Spleen (tissue), 11 donors: ENCODE data around the gene KRTAP12-1. TPM values are rescaled to one million over a fixed set of nuclear protein-coding genes. Genes with fewer than 3 reads are reported as not detected.

Experiments
- DNase-seq: peaks from one replicate; pipeline ENCODE4 v3.0.0-alpha.2; 2020
- H3K27ac ChIP-seq, 8 donors: fragments of 200-600 bp; sonication (generic) in 7 of 8; 1 replicate in 4 of 8; 2 replicates in 4 of 8; pipeline versions ENCODE4 v1.5.0 to v1.8.0; 2016 to 2021; ENCODE audit warnings: inconsistent platforms in 4 of 8, mild to moderate bottlenecking in 4 of 8, moderate library complexity in 1 of 8
- H3K27me3 ChIP-seq, 7 donors: fragments of 200-600 bp; sonication (generic) in 6 of 7; replicated peaks in 1 of 7; 1 replicate in 4 of 7; 2 replicates in 3 of 7; pipeline versions ENCODE4 v1.5.0 to v1.8.0; 2016 to 2021; ENCODE audit warnings: inconsistent platforms in 3 of 7, mild to moderate bottlenecking in 1 of 7
- H3K36me3 ChIP-seq, 6 donors: fragments of 200-600 bp; sonication (generic) in 5 of 6; 1 replicate in 4 of 6; 2 replicates in 2 of 6; pipeline versions ENCODE4 v1.5.0 to v1.8.0; 2016 to 2021; ENCODE audit warnings: inconsistent platforms in 2 of 6
- H3K4me1 ChIP-seq, 6 donors: fragments of 200-600 bp; sonication (generic) in 5 of 6; 1 replicate in 3 of 6; 2 replicates in 3 of 6; pipeline versions ENCODE4 v1.5.0 to v1.8.0; 2016 to 2021; ENCODE audit warnings: inconsistent platforms in 3 of 6
- H3K4me3 ChIP-seq, 8 donors: fragments of 200-600 bp; sonication (generic) in 7 of 8; 1 replicate in 4 of 8; 2 replicates in 4 of 8; pipeline versions ENCODE4 v1.5.0 to v1.8.0; 2016 to 2021; ENCODE audit warnings: inconsistent platforms in 4 of 8, mild to moderate bottlenecking in 4 of 8, moderate library complexity in 2 of 8
- H3K9me3 ChIP-seq, 8 donors: fragments of 200-600 bp; sonication (generic) in 7 of 8; 1 replicate in 4 of 8; 2 replicates in 4 of 8; pipeline versions ENCODE4 v1.5.0 to v1.8.0; 2016 to 2021; ENCODE audit warnings: inconsistent platforms in 4 of 8
- POLR2A ChIP-seq, 3 donors: fragments of 450-650 bp; IDR thresholded peaks; one replicate each; pipeline ENCODE4 v1.5.1; 2017; ENCODE audit warnings: antibody characterized with exemption in 3 of 3, mild to moderate bottlenecking in 1 of 3
- POLR2AphosphoS5 ChIP-seq, 3 donors: sonication (generic); formaldehyde crosslinking; IDR thresholded peaks; one replicate each; pipeline ENCODE4 v1.5.1; 2017; ENCODE audit warnings: antibody characterized with exemption in 3 of 3
- WGBS, 5 donors: extraction: QIAGEN DNeasy Blood & Tissue Kit in 3 of 5; methylation state at CpG; one replicate each; pipeline versions ENCODE4 v1.1.5 to v1.1.7; 2013 to 2018; 5-methylcytosine and 5-hydroxymethylcytosine counted together
- intact Hi-C: fragments of 100-400 bp; cut with DNase I; formaldehyde crosslinking; loops from one replicate; pipeline ENCODE4 v1.15.0; 2023; ENCODE audit warnings: low total_unique reads
- polyA plus RNA-seq, 3 donors: library from polyadenylated mRNA; stranded (reverse); fragments of 200-250 nt; gene quantifications; one replicate each; pipeline ENCODE4 v1.2.1, GENCODE V29; 2013
- total RNA-seq, 7 donors: library from RNA; depleted of rRNA in 3 of 7; stranded (reverse); fragments of >200 nt in 3 of 7; fragmentation: NEBNext Ultra II Directional in 4 of 7; extraction: Animal tissue kit (Norgen Biotek cat#: 25700) in 4 of 7; gene quantifications; one replicate each; pipeline versions ENCODE4 v1.1.0 to v1.2.1, GENCODE V29; 2016 to 2021
- TF ChIP-seq, protein P1 (sequence below), 11 experiments: fragments of 200-600 bp in 7 of 11; fragments of 450-650 bp in 4 of 11; sonication (generic) in 4 of 11; IDR thresholded peaks in 8 of 11; conservative IDR thresholded peaks in 3 of 11; 1 replicate in 7 of 11; 2 replicates in 4 of 11; pipeline versions ENCODE4 v1.4.0 to v1.8.0; 2016 to 2021; ENCODE audit warnings: antibody characterized with exemption in 11 of 11, inconsistent platforms in 4 of 11, mild to moderate bottlenecking in 1 of 11
- donor health status: healthy with polysubstance abuse.
- donor health status: DM: no; HTN: no; CAD: no; lungs with moderate emphysema.
- donor health status: DM: no; HTN: no; CAD: no.
- donor health status: Bipolar disorder and iron deficiency.
- donor health status: healthy.
- donor health status: DM: no; HTN: no; CAD: no.
- donor health status: DM: yes; HTN: yes; CAD: no.

KRTAP12-1 gene
- total and polyA plus RNA-seq, 10 donors, result not detected

DNA sequence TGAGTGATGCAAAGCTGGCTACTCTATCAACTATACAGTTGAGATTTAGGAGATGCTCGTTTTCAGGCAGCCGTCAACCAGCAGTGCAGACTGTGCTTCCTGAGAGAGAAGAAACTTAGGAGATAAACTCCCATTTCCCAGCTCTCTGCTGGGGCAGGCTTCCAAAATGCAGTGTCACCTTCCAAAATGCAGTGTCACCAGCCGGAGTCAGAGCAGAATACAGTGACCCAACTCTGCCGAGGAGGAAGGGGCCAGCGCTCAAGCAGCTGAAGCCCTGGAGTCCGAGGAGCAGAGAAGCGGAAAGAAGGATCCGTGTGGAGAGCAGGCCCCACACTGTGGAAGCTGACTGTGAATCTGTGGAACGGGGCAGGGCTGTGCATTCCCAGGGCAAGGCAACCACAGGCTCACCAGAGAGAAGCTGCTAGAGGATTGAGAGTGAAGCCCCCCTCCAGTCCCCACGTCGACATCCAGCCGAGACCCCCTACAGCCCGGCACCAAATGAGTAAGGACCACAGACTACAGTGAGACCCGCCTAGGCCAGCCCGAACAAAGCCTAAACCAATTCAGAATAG is 703 bp upstream of the KRTAP12-1 start:
- Histone ChIP-seq H3K9me3 (no peaks in the 10 kb centered on the region), H3K27me3 (peaks cover 0 to 16% (median 0%) of the 10 kb centered on the region in 7 donors), H3K27ac (no peak overlapping the region), H3K4me1 (no peaks in the 10 kb centered on the region), H3K4me3 (no peak overlapping the region), H3K36me3 (no peaks in the 10 kb centered on the region)
- WGBS, 5 donors, result 78 to 86% (median 79%) methylated on average over 15 of the region's 15 CpGs
- no peak for TF ChIP-seq POLR2AphosphoS5 (IDR thresholded peaks at IDR 0.05)
- TF ChIP-seq, protein P1, sequence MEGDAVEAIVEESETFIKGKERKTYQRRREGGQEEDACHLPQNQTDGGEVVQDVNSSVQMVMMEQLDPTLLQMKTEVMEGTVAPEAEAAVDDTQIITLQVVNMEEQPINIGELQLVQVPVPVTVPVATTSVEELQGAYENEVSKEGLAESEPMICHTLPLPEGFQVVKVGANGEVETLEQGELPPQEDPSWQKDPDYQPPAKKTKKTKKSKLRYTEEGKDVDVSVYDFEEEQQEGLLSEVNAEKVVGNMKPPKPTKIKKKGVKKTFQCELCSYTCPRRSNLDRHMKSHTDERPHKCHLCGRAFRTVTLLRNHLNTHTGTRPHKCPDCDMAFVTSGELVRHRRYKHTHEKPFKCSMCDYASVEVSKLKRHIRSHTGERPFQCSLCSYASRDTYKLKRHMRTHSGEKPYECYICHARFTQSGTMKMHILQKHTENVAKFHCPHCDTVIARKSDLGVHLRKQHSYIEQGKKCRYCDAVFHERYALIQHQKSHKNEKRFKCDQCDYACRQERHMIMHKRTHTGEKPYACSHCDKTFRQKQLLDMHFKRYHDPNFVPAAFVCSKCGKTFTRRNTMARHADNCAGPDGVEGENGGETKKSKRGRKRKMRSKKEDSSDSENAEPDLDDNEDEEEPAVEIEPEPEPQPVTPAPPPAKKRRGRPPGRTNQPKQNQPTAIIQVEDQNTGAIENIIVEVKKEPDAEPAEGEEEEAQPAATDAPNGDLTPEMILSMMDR (IDR thresholded peaks at IDR 0.05 in 8 of 11, conservative IDR thresholded peaks at IDR 0.05 in 3 of 11), result no peak
- no peak for TF ChIP-seq POLR2A (IDR thresholded peaks at IDR 0.05)
- no peak for DNase-seq
- intact Hi-C loops, result no loop called here

DNA sequence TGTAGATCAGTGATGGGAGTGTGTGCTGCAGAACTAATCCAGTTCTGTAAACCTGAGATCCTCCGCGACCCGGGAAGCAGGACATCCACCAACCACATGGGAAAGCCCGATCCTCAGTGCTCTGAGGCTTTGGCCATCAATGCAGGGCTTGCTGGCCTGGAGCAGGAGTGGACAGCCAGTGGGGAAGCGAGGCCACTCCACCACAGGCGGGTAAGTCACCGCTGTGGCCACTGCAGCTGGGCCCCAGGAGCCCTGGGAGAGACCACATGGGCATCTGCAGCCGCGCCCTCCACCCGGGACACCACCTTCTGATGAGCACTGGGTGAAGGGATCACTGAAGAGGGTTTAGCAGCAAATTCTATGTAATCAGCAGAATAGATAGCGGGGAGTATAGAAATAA is 811 bp downstream of the KRTAP12-1 start:
- 66 to 84% (median 74%) methylated on average over 11 of the region's 11 CpGs for WGBS, 5 donors
- Histone ChIP-seq H3K27ac (no peak overlapping the region), H3K27me3 (peaks cover 0 to 6% (median 0%) of the 10 kb centered on the region in 7 donors), H3K4me3 (no peak overlapping the region), H3K9me3 (no peaks in the 10 kb centered on the region), H3K36me3 (no peaks in the 10 kb centered on the region), H3K4me1 (no peaks in the 10 kb centered on the region)
- TF ChIP-seq POLR2A (IDR thresholded peaks at IDR 0.05), result no peak
- TF ChIP-seq POLR2AphosphoS5 (IDR thresholded peaks at IDR 0.05), result no peak
- TF ChIP-seq, protein P1 (IDR thresholded peaks at IDR 0.05 in 8 of 11, conservative IDR thresholded peaks at IDR 0.05 in 3 of 11), result no peak
- intact Hi-C loops, result no loop called here
- DNase-seq, result no peak

DNA sequence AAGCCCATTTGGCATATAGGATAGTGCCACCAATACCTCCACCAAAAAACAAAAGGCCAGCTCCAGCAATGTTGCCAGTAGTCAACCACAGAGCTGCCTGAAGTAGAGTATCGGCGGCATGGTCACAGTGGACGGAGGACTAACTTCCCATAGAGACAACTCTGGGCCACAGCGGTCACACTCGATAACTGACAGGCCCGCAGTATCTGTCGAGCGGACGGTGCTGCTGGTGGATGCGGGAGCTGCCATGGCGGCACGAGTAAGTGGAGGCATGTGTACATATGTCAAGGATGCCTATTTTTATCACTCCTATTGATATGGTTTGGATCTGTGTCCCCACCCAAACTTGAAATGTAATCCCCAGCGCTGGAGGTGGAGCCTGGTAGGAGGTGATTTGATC is 4.1 kb downstream of the KRTAP12-1 start:
- H3K4me1 ChIP-seq, result no peaks in the 10 kb centered on the region
- no peaks in the 10 kb centered on the region for H3K36me3 ChIP-seq
- DNase-seq, result no peak
- peaks cover 0 to 15% (median 12%) of the 10 kb centered on the region in 8 donors for H3K9me3 ChIP-seq
- intact Hi-C loops, result no loop called here
- no peak overlapping the region for H3K4me3 ChIP-seq
- H3K27ac ChIP-seq, result no peak overlapping the region
- no peak for TF ChIP-seq POLR2A (IDR thresholded peaks at IDR 0.05)
- TF ChIP-seq POLR2AphosphoS5 (IDR thresholded peaks at IDR 0.05), result no peak
- TF ChIP-seq, protein P1 (IDR thresholded peaks at IDR 0.05 in 8 of 11, conservative IDR thresholded peaks at IDR 0.05 in 3 of 11), result no peak
- 91 to 98% (median 93%) methylated on average over 9 to 13 of the region's 13 CpGs for WGBS, 5 donors
- peaks cover 0 to 5% (median 0%) of the 10 kb centered on the region in 7 donors for H3K27me3 ChIP-seq

DNA sequence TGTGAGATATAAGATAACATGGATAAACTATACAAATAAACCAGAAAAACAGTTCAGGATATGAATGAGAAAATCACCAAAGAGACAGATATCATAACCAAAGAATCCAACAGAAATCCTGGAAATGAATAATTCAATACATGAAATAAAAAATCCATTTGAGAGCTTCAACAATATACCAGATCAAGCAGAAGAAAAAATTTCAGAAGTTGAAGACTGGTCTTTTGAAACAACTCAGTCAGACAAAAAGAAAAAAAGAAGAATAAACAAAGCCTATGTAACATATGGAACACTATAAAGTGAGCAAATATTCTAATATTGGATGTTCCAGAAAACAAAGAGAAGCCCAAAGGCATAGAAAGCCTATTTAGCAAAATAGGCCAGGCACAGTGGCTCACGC is 10.1 kb downstream of the KRTAP12-1 start:
- intact Hi-C loops, result no loop called here
- no peak for TF ChIP-seq POLR2A (IDR thresholded peaks at IDR 0.05)
- TF ChIP-seq, protein P1 (IDR thresholded peaks at IDR 0.05 in 8 of 11, conservative IDR thresholded peaks at IDR 0.05 in 3 of 11), result no peak
- TF ChIP-seq POLR2AphosphoS5 (IDR thresholded peaks at IDR 0.05), result no peak
- peaks cover 3 to 56% (median 41%) of the 10 kb centered on the region in 8 donors for H3K9me3 ChIP-seq
- no peak overlapping the region for H3K4me3 ChIP-seq
- H3K27me3 ChIP-seq, result peaks cover 0 to 6% (median 0%) of the 10 kb centered on the region in 7 donors
- DNase-seq, result no peak
- no peak overlapping the region for H3K27ac ChIP-seq
- no peaks in the 10 kb centered on the region for H3K4me1 ChIP-seq
- H3K36me3 ChIP-seq, result no peaks in the 10 kb centered on the region
- 79 to 100% (median 91%) methylated on average over 1 of the region's 1 CpG for WGBS, 5 donors
